Measurements from ENCODE around the gene NR3C1.
"Not testable (repeated sequence)": the region's sequence is repeated elsewhere in the genome, so short reads cannot be mapped to it uniquely, and the experiment has no call there.

Gene NR3C1

GRCh38 chr5:143329843-143330242 is 73.6 kb downstream of the NR3C1 start:
- DNase-seq = no peak

GRCh38 chr5:143328589-143329220 is 74.8 kb downstream of the NR3C1 start:
- DNase-seq = no peak

- DNase-seq = not testable (repeated sequence)
Observed at GRCh38 chr5:143325086-143325485, 78.4 kb downstream of the NR3C1 start.

DNA sequence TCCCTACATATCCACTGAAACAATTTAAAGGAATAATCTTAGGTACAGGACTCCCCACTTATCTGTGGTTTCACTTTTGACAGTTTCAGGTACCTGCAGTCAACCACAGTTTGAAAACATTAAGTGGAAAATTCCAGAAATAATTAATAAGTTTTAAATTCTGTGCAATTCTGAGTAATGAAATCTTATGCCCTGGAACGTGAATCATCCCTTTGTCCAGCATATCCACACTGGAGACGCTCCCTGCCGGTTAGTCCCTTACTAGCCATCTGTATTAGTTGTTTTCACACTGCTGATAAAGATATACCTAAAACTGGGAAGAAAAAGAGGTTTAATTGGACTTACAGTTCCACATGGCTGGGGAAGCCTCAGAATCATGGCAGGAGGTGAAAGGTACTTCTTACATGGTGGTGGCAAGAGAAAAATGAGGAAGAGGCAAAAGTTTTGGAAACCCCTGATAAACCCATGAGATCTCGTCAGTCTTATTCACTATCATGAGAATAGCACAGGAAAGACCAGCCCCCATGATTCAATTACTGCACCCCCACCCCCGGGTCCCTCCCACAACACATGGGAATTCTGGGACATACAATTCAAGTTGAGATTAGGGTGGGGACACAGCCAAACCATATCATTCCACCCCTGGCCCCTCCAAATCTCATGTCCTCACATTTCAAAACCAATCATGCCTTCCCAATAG is 80.4 kb downstream of the NR3C1 start:
- not testable (repeated sequence) for DNase-seq

DNA sequence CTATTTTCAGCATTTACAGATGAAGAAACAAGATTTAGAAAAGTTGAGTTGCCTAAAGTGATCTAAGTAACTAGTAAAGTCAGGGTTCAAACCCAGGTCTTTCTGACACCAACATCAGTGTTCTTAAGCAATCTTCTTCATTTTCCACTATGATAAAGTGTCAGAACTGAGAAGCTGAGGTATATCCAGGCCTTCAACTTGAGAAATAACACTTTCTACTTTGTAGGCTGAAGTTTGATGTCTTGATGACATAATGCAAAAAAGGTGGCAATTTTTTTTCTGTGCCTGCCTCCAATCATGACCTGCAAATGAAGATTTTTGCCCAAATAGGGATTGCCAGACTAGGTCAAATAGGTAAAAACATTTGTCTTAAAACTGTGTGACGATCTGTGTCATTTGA is 81.3 kb downstream of the NR3C1 start:
- no peak for DNase-seq

DNA sequence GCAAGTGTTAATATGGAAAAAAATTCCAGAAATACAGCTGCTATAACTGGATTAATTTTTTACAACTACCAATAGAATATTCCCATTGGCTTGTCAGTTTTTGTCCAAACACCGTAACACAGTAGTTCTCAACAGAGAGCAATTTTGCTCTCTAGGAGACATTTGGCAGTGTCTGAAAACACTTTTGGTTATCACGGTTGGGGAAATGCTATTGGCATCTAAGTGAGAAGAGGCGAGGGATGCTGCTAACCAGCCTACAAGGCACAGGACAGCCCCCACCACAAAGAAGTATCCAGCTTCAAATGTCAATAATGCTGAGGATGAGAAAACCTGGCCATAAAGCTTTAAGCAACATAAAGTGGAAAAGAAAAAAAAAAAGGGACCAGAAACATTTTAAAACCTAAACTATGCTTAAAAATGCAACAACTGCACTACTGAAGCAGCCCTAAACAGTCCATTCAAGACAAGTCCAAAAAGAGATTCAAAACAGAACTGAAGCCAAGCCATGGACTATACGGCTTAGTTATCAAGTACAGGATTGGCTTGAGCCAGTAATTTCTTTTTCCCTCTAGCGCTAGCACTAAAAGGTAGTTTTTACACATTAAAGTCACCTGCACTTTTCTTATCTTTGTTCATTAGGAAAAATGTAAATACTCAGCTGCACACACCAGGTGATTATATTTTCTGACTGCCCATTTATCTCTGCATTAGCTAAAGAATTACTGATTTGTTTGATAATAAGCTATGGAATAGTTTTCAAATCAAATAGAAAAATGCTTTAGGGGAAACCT is 83.9 kb downstream of the NR3C1 start:
- no peak for DNase-seq

DNA sequence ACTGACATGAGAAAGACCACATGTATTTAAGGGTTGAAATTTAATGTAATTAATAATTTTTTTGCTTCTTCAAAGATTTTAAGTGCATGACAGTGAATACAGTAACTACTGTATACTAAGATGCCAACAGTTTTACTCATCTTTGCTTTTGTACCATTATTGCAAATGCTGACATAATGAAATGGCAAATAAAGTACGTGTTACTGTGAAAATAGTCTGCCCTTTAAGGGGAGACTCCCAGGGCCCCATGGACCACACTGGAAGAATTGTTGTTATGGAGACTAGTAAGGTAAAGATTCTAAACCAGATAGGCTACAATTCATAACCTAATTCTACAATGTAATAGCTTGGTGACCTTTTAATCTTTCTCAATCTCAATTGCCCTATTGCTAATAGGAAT is 84.7 kb downstream of the NR3C1 start:
- DNase-seq = no peak

DNA sequence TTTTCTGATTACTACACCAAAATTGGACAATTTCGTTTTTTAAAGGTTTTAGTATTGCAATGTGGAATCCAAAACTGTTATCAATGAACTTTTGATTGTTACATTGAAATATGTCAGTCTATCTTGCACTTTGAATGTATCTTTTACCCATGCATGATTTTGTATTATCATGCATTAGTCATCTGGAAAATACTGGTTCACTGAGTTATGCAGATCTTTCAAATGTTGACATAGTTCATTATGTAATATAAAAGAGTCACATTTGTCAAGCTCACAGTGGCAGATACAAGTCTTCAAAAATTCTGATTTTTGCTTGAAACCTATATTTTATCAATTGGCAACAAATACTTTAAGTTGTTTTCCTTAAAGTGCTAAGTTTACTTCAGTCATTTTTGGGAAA is 85.2 kb downstream of the NR3C1 start:
- no peak for DNase-seq

- DNase-seq = peak; percentile 37
Observed at GRCh38 chr5:143316844-143317631, 86.4 kb downstream of the NR3C1 start.

- no peak for DNase-seq
Observed at GRCh38 chr5:143316337-143316736, 87.1 kb downstream of the NR3C1 start.

DNA sequence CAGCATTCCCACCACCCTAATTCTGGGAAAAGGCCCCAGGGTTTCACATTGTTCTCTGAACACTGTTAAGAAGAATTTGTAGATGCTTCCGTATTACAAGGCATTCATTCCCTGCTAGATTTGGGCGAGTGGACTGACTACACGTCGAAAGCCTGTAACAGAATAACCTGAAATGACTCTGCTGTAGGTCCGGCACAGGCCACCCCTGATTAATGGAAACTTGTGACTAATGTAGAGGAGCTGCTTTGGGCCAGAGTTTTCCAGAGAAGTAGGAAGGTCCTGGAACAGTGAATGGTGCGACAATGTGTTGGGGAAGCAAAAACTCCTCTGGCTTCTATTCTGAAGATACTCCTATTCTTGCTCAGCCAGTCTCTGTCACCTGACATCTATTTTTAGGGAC is 87.6 kb downstream of the NR3C1 start:
- DNase-seq = no peak

- no peak for DNase-seq
Observed at GRCh38 chr5:143315214-143315613, 88.3 kb downstream of the NR3C1 start.

- no peak for DNase-seq
Observed at GRCh38 chr5:143314659-143315058, 88.8 kb downstream of the NR3C1 start.

GRCh38 chr5:143314099-143314498 is 89.4 kb downstream of the NR3C1 start:
- DNase-seq = no peak

DNA sequence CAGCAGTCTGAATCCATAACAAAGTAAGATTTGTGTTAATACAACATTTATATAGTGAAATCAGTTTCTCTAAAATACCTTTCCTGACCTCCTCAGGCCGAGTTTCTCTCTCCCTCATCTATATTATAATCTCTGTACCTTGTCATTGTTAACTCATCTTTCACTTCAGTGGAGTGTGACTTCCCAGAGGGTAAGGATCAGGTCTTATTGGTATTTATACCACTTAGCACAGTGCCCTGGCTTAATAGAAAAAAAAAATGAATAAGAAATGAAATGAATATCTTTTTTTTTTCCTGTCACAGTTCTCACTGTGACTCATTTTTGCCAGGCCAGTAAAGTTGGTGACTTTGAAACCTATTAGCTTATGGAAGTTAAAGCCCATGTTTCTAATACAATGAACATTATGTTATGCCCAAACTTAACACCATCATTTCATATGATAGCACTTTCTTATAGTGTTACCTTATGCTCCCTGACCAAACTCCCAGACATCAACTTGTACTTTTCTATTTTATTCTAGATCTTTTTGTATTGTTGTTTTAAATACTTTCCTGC is 90.1 kb downstream of the NR3C1 start:
- DNase-seq = no peak

- DNase-seq = no peak
Observed at GRCh38 chr5:143312822-143313221, 90.7 kb downstream of the NR3C1 start.

DNA sequence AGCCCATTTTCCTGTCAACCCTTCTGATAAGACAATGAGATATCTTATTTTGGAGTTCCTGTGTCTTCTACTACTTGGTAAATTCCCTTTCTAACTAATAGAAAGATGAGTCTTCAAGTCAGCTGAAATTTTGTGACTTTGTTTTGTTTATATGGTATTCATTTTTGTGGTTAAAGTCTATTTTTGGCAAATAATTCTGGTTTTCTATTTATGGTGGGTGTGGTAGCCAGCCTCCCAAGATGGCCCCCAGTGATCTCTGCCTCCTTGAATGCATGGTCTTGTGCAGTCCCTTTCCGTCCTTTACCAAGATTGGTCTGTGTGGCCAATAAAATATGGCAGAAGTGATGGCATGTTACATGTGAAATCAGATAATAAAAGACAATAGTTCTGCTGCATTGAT is 91.5 kb downstream of the NR3C1 start:
- DNase-seq = no peak

DNA sequence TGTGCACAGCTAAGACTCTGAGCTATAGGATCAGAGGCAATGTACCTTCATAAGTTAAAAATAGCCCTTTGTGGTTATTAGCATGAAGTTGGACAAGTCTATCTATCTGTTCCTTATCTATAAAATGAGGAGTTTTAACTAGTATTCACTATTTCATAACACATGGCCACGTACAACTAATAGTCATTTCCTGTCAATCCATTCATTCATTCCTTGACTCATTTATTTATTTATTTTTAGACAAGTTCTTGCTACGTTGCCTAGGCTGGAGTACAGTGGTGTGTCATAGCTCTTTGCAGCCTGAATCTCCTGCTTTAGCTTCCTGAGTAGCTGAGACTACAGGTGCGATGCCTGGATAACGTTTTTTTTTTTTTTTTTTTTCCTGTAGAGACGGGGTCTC is 92.1 kb downstream of the NR3C1 start:
- DNase-seq = no peak

GRCh38 chr5:143309661-143310431 is 93.6 kb downstream of the NR3C1 start:
- DNase-seq = no peak

DNA sequence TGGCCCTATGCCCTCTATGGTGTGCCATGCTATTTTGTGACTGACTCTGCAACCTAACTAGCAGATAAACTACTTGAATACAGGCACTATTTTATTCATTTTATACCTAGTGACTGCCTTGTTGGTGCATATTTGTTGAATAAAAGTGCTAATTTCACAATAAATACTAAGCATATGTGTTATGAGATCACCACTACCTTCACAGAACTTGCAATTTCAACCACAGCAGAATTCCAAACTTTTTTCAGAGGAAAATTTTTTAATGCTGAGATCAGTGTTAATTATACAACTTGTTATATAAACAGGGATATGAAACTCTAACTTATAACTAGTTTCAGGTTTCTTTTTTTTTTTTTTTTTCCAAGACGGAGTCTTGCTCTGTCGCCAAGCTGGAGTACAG is 94.8 kb downstream of the NR3C1 start:
- DNase-seq = no peak

DNA sequence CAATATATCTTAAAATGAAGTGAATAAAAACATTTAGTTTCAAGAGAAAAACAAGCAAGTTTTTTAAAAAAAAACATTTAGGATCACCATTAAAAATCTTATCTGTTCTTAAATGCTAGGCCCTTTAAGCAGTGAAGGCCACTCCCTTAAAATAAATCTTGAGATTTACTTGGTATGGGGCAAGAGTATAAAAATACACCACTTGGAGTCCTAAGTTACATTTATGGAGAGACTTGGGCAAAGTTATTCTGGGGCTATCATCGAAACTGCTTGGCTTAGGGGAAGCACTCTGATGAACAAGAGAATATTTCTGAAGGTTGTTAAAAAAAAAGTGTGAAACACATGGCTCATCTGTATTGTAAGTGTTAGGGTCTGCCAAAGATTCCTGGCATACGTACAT is 97.4 kb downstream of the NR3C1 start:
- DNase-seq = no peak

DNA sequence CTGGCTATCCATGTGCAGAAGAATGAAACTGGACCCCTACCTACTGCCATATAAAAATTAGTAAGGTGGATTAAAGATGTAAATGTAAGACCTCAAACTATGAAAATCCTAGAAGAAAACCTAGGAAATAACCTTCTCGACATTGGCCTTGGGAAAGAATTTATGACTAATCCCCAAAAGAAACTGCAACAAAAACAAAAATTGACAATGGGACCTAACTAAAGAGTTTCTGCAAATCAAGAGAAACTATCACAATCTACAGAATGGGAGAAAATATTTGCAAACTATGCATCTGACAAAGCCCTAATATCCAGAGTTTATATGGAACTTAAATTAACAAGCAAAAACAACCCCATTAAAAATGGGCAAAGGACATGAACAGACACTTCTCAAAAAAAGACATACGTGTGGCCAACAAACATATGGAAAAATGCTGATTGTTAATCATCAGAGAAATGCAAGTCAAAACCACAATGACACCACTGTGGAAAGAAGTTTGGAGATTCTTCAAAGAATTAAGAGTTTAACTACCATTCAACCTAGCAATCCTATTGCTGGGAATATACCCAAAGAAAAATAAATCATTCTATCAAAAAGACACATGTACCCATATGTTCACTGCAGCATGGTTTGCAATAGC is 98.5 kb downstream of the NR3C1 start:
- DNase-seq = no peak

All from DMS79 treated with DMSO at 0.1 percent for 48 hours (cell line).